Natural killer cell treated with Interleukin-12 subunit alpha and Interleukin-12 subunit beta and Interleukin-15 and Interleukin-18, amount 100 ng/mL, for 72 hours (primary cell): ENCODE results near the gene MYO1C. TPM values are rescaled to one million over a fixed set of nuclear protein-coding genes. Genes with fewer than 3 reads are reported as not detected.
"Not testable (repeated sequence)": the region's sequence is repeated elsewhere in the genome, so short reads cannot be mapped to it uniquely, and the experiment has no call there.

Source experiments
- ATAC-seq, 2 donors: fragments of 150-1000 bp; cut with Tn5 transposase in 1 of 2; sonication (Bioruptor Pico), chemical (Tn5 transposase) in 1 of 2; 2 replicates each; pipeline ENCODE4 v1.10.0; 2021
- DNase-seq: peaks from one replicate; pipeline ENCODE4 v3.0.0; 2022; ENCODE audit warnings: low spot score
- H3K27ac Mint-ChIP-seq, 2 donors: 1 replicate in 1 of 2; 2 replicates in 1 of 2; pipeline ENCODE4 v1.8.0; 2022; ENCODE audit warnings: mixed read lengths in 2 of 2, mild to moderate bottlenecking in 1 of 2, moderate library complexity in 1 of 2
- H3K27me3 Mint-ChIP-seq, 2 donors: 1 replicate in 1 of 2; 2 replicates in 1 of 2; pipeline ENCODE4 v1.8.0; 2022; ENCODE audit warnings: mixed read lengths in 2 of 2
- H3K36me3 Mint-ChIP-seq: one replicate; pipeline ENCODE4 v1.8.0; 2022; ENCODE audit warnings: mixed read lengths
- H3K4me1 Mint-ChIP-seq, 2 donors: 1 replicate in 1 of 2; 2 replicates in 1 of 2; pipeline ENCODE4 v1.8.0; 2022; ENCODE audit warnings: low read depth in 2 of 2, mixed read lengths in 2 of 2, mild to moderate bottlenecking in 1 of 2
- H3K4me3 Mint-ChIP-seq: one replicate; pipeline ENCODE4 v1.8.0; 2022; ENCODE audit warnings: mixed read lengths
- H3K9me3 Mint-ChIP-seq: 2 replicates; pipeline ENCODE4 v1.8.0; 2022; ENCODE audit warnings: mixed read lengths
- total RNA-seq, 2 donors: library from RNA; stranded (reverse); gene quantifications; one replicate each; pipeline ENCODE4 v1.2.3, GENCODE V29; 2022

The MYO1C gene
- total RNA-seq, 2 donors from 2014 or later = 16.8 to 54.5 TPM

- peaks cover 4% of the 10 kb centered on the region for H3K36me3 Mint-ChIP-seq
Observed at GRCh38 chr17:1518410-1518809, 25.9 kb upstream of the MYO1C start.

DNA sequence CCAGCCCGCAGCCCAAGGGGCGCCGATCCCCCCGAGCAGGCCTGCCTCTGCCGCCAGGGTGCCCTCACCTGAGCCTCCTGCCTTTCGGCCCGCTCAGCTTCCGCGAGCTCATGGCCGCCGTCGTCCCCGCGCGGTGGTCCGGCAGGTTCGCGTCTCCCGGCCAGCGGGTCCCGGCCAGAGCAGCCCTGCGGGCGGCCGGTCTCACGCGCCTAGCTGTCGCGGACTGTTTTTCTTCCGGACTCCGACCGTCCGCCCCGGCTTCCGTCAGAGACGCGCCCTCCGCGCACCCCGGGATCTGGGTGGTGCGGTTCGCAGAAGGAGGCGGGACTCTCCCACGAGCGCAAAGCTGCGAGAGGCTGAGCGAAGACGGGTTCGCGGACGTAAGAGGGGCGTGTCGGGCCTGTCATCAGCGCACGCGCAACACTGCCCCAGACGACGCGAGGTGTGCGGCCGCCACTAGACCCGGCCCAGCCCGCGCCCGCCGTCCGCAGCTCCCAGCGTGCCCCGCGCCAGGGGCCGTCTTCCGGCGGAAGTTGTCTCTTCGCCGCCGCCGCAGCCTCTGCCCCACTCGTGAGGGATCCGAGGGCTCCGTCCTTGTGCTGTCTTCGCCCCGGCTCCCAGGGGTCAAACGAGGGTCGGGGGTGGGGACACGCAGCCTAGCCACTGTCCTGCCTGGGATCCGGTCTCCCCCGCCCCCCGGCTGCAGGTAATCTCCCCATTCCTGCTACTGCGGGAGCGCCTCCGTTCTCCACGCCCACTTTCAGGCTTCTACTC is 24.1 kb upstream of the MYO1C start, which contains the start of gene INPP5K:
Gene INPP5K (minus strand): TSS at position 225 of the 774 bp plus-strand sequence. CDS start 113 bp downstream, at position 112.
- Mint-ChIP-seq H3K4me1 (peaks cover 15 to 25% of the 10 kb centered on the region in 2 donors), H3K27ac (peak within 1 kb of the TSS; percentile 79 to 87), H3K4me3 (peak within 1 kb of the TSS; percentile 97), H3K36me3 (peaks cover 4% of the 10 kb centered on the region), H3K9me3 (no peaks in the 10 kb centered on the region), H3K27me3 (no peaks in the 10 kb centered on the region)
- peak; percentile 99 for DNase-seq
- ATAC-seq = peak; percentile 99

More at GRCh38 chr17:1518410-1518809, 25.9 kb upstream of the MYO1C start:
- no peak for DNase-seq
- Mint-ChIP-seq H3K27ac (peak overlapping the region in 1 of 2 donors; percentile 79), H3K4me1 (peaks cover 15 to 25% of the 10 kb centered on the region in 2 donors), H3K4me3 (peak overlapping the region; percentile 97), H3K9me3 (no peaks in the 10 kb centered on the region), H3K27me3 (no peaks in the 10 kb centered on the region)
- ATAC-seq = no peak

GRCh38 chr17:1515640-1516387 is 23.3 kb upstream of the MYO1C start:
- Mint-ChIP-seq H3K9me3 (no peaks in the 10 kb centered on the region), H3K36me3 (peaks cover 4% of the 10 kb centered on the region), H3K4me1 (peaks cover 15 to 25% of the 10 kb centered on the region in 2 donors), H3K4me3 (peak overlapping the region; percentile 97), H3K27me3 (no peaks in the 10 kb centered on the region), H3K27ac (peak overlapping the region; percentile 79 to 87)
- DNase-seq (peak; percentile 81), ATAC-seq (no peak)

DNA sequence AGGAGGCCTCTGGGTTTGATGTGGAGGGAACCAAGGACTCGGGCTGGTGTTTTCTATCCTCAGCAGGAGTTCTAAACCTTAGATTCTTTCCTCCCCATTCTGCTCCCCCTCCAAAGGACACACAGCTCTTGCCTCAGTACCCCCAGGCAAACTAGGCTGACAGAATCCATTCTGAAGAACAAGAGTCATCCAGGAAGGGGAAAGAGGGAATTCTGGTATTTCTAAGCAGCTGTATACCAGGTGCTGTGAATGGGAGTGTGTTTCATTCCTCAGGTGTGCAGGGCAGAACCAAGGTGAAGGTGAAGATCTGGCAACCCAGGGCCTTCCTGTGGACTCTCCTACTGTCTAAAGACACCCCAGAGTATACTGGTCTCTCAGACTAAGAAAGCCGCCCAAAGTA is 19.9 kb upstream of the MYO1C start:
- Mint-ChIP-seq H3K27me3 (no peaks in the 10 kb centered on the region), H3K36me3 (no peaks in the 10 kb centered on the region), H3K27ac (no peak overlapping the region), H3K4me1 (peaks cover 11 to 17% of the 10 kb centered on the region in 2 donors), H3K4me3 (no peak overlapping the region), H3K9me3 (no peaks in the 10 kb centered on the region)
- ATAC-seq (no peak), DNase-seq (no peak)

- no peak overlapping the region for H3K4me3 Mint-ChIP-seq
- H3K36me3 Mint-ChIP-seq = no peaks in the 10 kb centered on the region
- ATAC-seq (no peak), DNase-seq (no peak)
- H3K9me3 Mint-ChIP-seq = no peaks in the 10 kb centered on the region
- H3K4me1 Mint-ChIP-seq = peaks cover 11 to 17% of the 10 kb centered on the region in 2 donors
- H3K27ac Mint-ChIP-seq = no peak overlapping the region
- no peaks in the 10 kb centered on the region for H3K27me3 Mint-ChIP-seq
Observed at GRCh38 chr17:1511756-1512321, 19.4 kb upstream of the MYO1C start.

GRCh38 chr17:1511290-1511689 is 18.8 kb upstream of the MYO1C start:
- no peak for ATAC-seq
- H3K4me3 Mint-ChIP-seq = no peak overlapping the region
- no peaks in the 10 kb centered on the region for H3K27me3 Mint-ChIP-seq
- no peak for DNase-seq
- H3K9me3 Mint-ChIP-seq = no peaks in the 10 kb centered on the region
- peaks cover 11 to 17% of the 10 kb centered on the region in 2 donors for H3K4me1 Mint-ChIP-seq
- H3K27ac Mint-ChIP-seq = no peak overlapping the region
- H3K36me3 Mint-ChIP-seq = no peaks in the 10 kb centered on the region

GRCh38 chr17:1509290-1509881 is 16.9 kb upstream of the MYO1C start:
- no peaks in the 10 kb centered on the region for H3K36me3 Mint-ChIP-seq
- DNase-seq (no peak), ATAC-seq (no peak)
- no peaks in the 10 kb centered on the region for H3K27me3 Mint-ChIP-seq
- no peaks in the 10 kb centered on the region for H3K9me3 Mint-ChIP-seq
- peaks cover 0 to 9% of the 10 kb centered on the region in 2 donors for H3K4me1 Mint-ChIP-seq
- H3K4me3 Mint-ChIP-seq = no peak overlapping the region
- H3K27ac Mint-ChIP-seq = no peak overlapping the region

GRCh38 chr17:1508709-1509108 is 16.2 kb upstream of the MYO1C start:
- not testable (repeated sequence) for H3K4me3 Mint-ChIP-seq, DNase-seq

GRCh38 chr17:1506649-1507267 is 14.3 kb upstream of the MYO1C start:
- Mint-ChIP-seq H3K36me3 (no peaks in the 10 kb centered on the region), H3K27ac (no peak overlapping the region), H3K27me3 (no peaks in the 10 kb centered on the region), H3K4me1 (peaks cover 0 to 6% of the 10 kb centered on the region in 2 donors), H3K4me3 (no peak overlapping the region), H3K9me3 (no peaks in the 10 kb centered on the region)
- no peak for DNase-seq
- ATAC-seq = no peak

More at GRCh38 chr17:1508709-1509108, 16.2 kb upstream of the MYO1C start:
- H3K36me3 Mint-ChIP-seq, H3K9me3 Mint-ChIP-seq, ATAC-seq, H3K27me3 Mint-ChIP-seq, H3K27ac Mint-ChIP-seq, H3K4me1 Mint-ChIP-seq: not testable (repeated sequence)

DNA sequence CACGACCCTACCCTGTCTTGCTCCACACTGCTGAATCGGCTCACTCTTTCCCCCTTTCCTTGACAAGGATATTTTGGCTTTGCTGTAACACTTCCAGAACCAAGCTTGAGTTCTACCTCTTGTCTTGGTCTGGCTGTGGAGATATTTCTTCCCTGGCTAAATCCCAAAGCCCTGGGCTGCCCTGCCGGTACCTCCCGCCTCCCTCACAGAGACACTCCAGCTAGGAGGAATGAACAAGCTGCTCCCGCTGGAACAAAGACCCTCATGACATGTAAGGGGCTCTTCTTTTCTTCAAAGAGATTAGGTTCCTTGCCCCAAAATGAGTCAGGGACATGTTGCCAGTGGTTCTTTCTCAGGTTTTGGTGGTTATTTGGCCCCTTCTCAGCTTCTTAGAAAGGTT is 13.1 kb upstream of the MYO1C start:
- no peak overlapping the region for H3K27ac Mint-ChIP-seq
- no peaks in the 10 kb centered on the region for H3K9me3 Mint-ChIP-seq

GRCh38 chr17:1504866-1505265 is 12.4 kb upstream of the MYO1C start:
- Mint-ChIP-seq H3K4me3 (no peak overlapping the region), H3K9me3 (no peaks in the 10 kb centered on the region), H3K4me1 (peaks cover 0 to 6% of the 10 kb centered on the region in 2 donors), H3K27ac (no peak overlapping the region), H3K27me3 (no peaks in the 10 kb centered on the region), H3K36me3 (no peaks in the 10 kb centered on the region)
- DNase-seq (no peak), ATAC-seq (no peak)

More for the DNA sequence above, 13.1 kb upstream of the MYO1C start:
- no peaks in the 10 kb centered on the region for H3K36me3 Mint-ChIP-seq
- no peak overlapping the region for H3K4me3 Mint-ChIP-seq
- H3K27me3 Mint-ChIP-seq = no peaks in the 10 kb centered on the region
- ATAC-seq (no peak), DNase-seq (no peak)
- H3K4me1 Mint-ChIP-seq = peaks cover 0 to 6% of the 10 kb centered on the region in 2 donors

GRCh38 chr17:1503699-1504098 is 11.2 kb upstream of the MYO1C start:
- Mint-ChIP-seq H3K27ac (no peak overlapping the region), H3K36me3 (no peaks in the 10 kb centered on the region)

GRCh38 chr17:1498869-1499268 is 6.4 kb upstream of the MYO1C start:
- H3K27ac Mint-ChIP-seq = no peak overlapping the region
- ATAC-seq = no peak
- H3K36me3 Mint-ChIP-seq = no peaks in the 10 kb centered on the region
- H3K4me1 Mint-ChIP-seq = no peaks in the 10 kb centered on the region
- no peak for DNase-seq
- no peaks in the 10 kb centered on the region for H3K9me3 Mint-ChIP-seq
- H3K27me3 Mint-ChIP-seq = no peaks in the 10 kb centered on the region
- H3K4me3 Mint-ChIP-seq = no peak overlapping the region

More at GRCh38 chr17:1503699-1504098, 11.2 kb upstream of the MYO1C start:
- Mint-ChIP-seq H3K27me3 (no peaks in the 10 kb centered on the region), H3K9me3 (no peaks in the 10 kb centered on the region), H3K4me1 (peaks cover 0 to 2% of the 10 kb centered on the region in 2 donors), H3K4me3 (no peak overlapping the region)
- no peak for DNase-seq
- ATAC-seq = no peak
